K562 (cell line): ENCODE measurements around the gene SPIB. TPM values are rescaled to one million over a fixed set of nuclear protein-coding genes. Genes with fewer than 3 reads are reported as not detected.

Source experiments
- ATAC-seq: fragments of 200-7000 bp; cut with Tn5 transposase; 3 replicates; pipeline ENCODE4 v1.9.1; 2020; ENCODE audit warnings: moderate library complexity
- BruUV-seq: library from RNA; stranded (reverse); fragments of 400-500 nt; replicated peaks from 2 replicates; lab custom pipeline; 2021; lab: Mats Ljungman, UMichigan
- CTCF ChIA-PET: fragments of 300-600 bp; formaldehyde crosslinking; extraction: SDS; loops from one replicate; lab custom pipeline; 2021; ENCODE audit warnings: low intra/inter-chr PET ratio; lab: Yijun Ruan, JAX
- POLR2A ChIA-PET: fragments of 300-600, 350-650 bp; sonication (Branson Sonifier 250); formaldehyde crosslinking; extraction: SDS; loops from one replicate; lab custom pipeline; 2021; ENCODE audit warnings: antibody characterized with exemption, inconsistent platforms; lab: Yijun Ruan, JAX
- DNase-seq, 4 experiments: peaks; one replicate each; pipeline versions ENCODE4 v3.0.0 to v3.0.0-alpha.2; 2011 to 2018; ENCODE audit warnings: low spot score in 3 of 4, mixed read lengths in 3 of 4; ENCODE audit errors: extremely low read depth in 1 of 4
- FAIRE-seq: peaks from 2 replicates; lab custom pipeline; 2011; peaks lifted over from hg19 to GRCh38; lab: Jason Lieb, UNC
- H2AFZ ChIP-seq: 2 replicates; pipeline ENCODE4 v1.6.0; 2011; ENCODE audit warnings: low read depth, low read length, control low read depth, inconsistent platforms
- H3K27ac ChIP-seq: fragments of 200-600 bp; 3 replicates; pipeline ENCODE4 v1.8.0; 2011; ENCODE audit warnings: low read depth, mild to moderate bottlenecking, control low read depth, inconsistent platforms, low read length, moderate library complexity, mixed read lengths; ENCODE audit errors: extremely low read depth
- H3K27me3 ChIP-seq, 2 experiments: fragments of 300-600 bp in 1 of 2; 2 replicates in 1 of 2; 3 replicates in 1 of 2; pipeline versions ENCODE4 v1.6.0 to v1.8.0; 2011; ENCODE audit warnings: inconsistent platforms in 2 of 2, low read length in 2 of 2, mild to moderate bottlenecking in 1 of 2, mixed read lengths in 1 of 2, moderate library complexity in 1 of 2; ENCODE audit not compliant: control insufficient read depth in 2 of 2, insufficient read depth in 2 of 2
- H3K36me3 ChIP-seq: fragments of 300-600 bp; 3 replicates; pipeline ENCODE4 v1.8.0; 2011; ENCODE audit warnings: mild to moderate bottlenecking, low read length, inconsistent platforms; ENCODE audit not compliant: control insufficient read depth, insufficient read depth
- H3K4me1 ChIP-seq, 2 experiments: fragments of 200-600 bp in 1 of 2; replicated peaks in 1 of 2; 2 replicates in 1 of 2; 3 replicates in 1 of 2; pipeline versions ENCODE4 v1.5.1 to v1.8.0; 2011; ENCODE audit warnings: inconsistent platforms in 2 of 2, low read length in 2 of 2, mild to moderate bottlenecking in 1 of 2, mixed read lengths in 1 of 2, moderate library complexity in 1 of 2; ENCODE audit not compliant: control insufficient read depth in 2 of 2, insufficient read depth in 2 of 2
- H3K4me2 ChIP-seq: 2 replicates; pipeline ENCODE4 v1.6.1; 2011; ENCODE audit warnings: low read length, control low read depth, inconsistent platforms, mixed read lengths; ENCODE audit not compliant: insufficient read depth
- H3K4me3 ChIP-seq: fragments of 200-600 bp; sonication (generic), shearing (Covaris generic); 2 replicates; pipeline ENCODE4 v1.5.1; 2016; ENCODE audit warnings: control low read depth, inconsistent platforms
- H3K79me2 ChIP-seq: fragments of 200-600 bp; 3 replicates; pipeline ENCODE4 v1.8.0; 2011; ENCODE audit warnings: low read length, inconsistent platforms; ENCODE audit not compliant: control insufficient read depth, insufficient read depth
- H3K9ac ChIP-seq, 2 experiments: 2 replicates each; pipeline versions ENCODE4 v1.6.0 to v1.6.1; 2011; ENCODE audit warnings: low read depth in 2 of 2, low read length in 2 of 2, control low read depth in 1 of 2, inconsistent platforms in 1 of 2, mild to moderate bottlenecking in 1 of 2, mixed read lengths in 1 of 2; ENCODE audit not compliant: insufficient read depth in 1 of 2
- H3K9me1 ChIP-seq: one replicate; pipeline ENCODE4 v1.6.0; 2011; ENCODE audit warnings: inconsistent platforms, mild to moderate bottlenecking, low read length, moderate library complexity; ENCODE audit not compliant: control insufficient read depth, insufficient read depth
- H3K9me3 ChIP-seq: replicated peaks from 2 replicates; pipeline ENCODE4 v1.5.1; 2011; ENCODE audit warnings: low read depth, low read length, inconsistent platforms; ENCODE audit not compliant: control insufficient read depth, insufficient read depth
- H4K20me1 ChIP-seq: replicated peaks from 2 replicates; pipeline ENCODE4 v1.6.1; 2011; ENCODE audit warnings: low read length, inconsistent platforms, mixed read lengths; ENCODE audit not compliant: control insufficient read depth, insufficient read depth
- CTCFL ChIP-seq: IDR thresholded peaks from 2 replicates; pipeline ENCODE4 v1.6.1; 2011; ENCODE audit warnings: borderline replicate concordance, low read depth, mild to moderate bottlenecking, moderate library complexity, low read length; ENCODE audit not compliant: insufficient read depth, poor library complexity, severe bottlenecking
- JUND ChIP-seq, 2 experiments: IDR thresholded peaks; 2 replicates in 1 of 2; 3 replicates in 1 of 2; pipeline ENCODE4 v1.6.1; 2011; ENCODE audit warnings: borderline replicate concordance in 2 of 2, low read depth in 2 of 2, low read length in 2 of 2, improper control_type of control experiment in 1 of 2, missing biosample characterization in 1 of 2, missing genetic modification characterization in 1 of 2, missing genetic modification reagents in 1 of 2
- NCOA4 ChIP-seq: fragments of 450-650 bp; IDR thresholded peaks from 2 replicates; pipeline ENCODE4 v1.6.1; 2018; ENCODE audit warnings: mild to moderate bottlenecking; ENCODE audit not compliant: partially characterized antibody
- PHF20 ChIP-seq: fragments of 450-650 bp; IDR thresholded peaks from 2 replicates; pipeline ENCODE4 v1.6.1; 2018; ENCODE audit not compliant: partially characterized antibody
- POLR2AphosphoS2 ChIP-seq: IDR thresholded peaks from 2 replicates; pipeline ENCODE4 v1.6.1; 2012; ENCODE audit warnings: low read length, improper control_type of control experiment
- POLR2G ChIP-seq: fragments of 200-400 bp; formaldehyde crosslinking; IDR thresholded peaks from 2 replicates; pipeline ENCODE4 v1.6.1; 2017; ENCODE audit warnings: low read depth, mild to moderate bottlenecking, antibody characterized with exemption, low read length, moderate library complexity
- PRDM10 ChIP-seq: fragments of 450-650 bp; IDR thresholded peaks from 2 replicates; pipeline ENCODE4 v1.6.1; 2018; ENCODE audit not compliant: partially characterized antibody
- ZFP91 ChIP-seq: sonication (generic); formaldehyde crosslinking; IDR thresholded peaks from 2 replicates; pipeline ENCODE4 v1.8.0; 2022; ENCODE audit warnings: mild to moderate bottlenecking, missing genetic modification reagents
- ZNF277 ChIP-seq: fragments of 250-450 bp; sonication (Bioruptor Pico); IDR thresholded peaks from 2 replicates; pipeline ENCODE4 v1.8.0; 2022; ENCODE audit warnings: inconsistent platforms, mild to moderate bottlenecking, moderate library complexity, borderline replicate concordance
- ZNF507 ChIP-seq: conservative IDR thresholded peaks from 2 replicates; pipeline ENCODE4 v1.6.1; 2017; ENCODE audit warnings: missing genetic modification characterization, missing compliant biosample characterization
- WGBS: fragments of 100-300 bp; shearing (Covaris generic); methylation state at CpG from one replicate; pipeline ENCODE4 v1.1.6; 2016; ENCODE audit warnings: low coverage, mixed read lengths; ENCODE audit not compliant: insufficient coverage; ENCODE audit errors: missing lambda C conversion rate; 5-methylcytosine and 5-hydroxymethylcytosine counted together
- in situ Hi-C: fragments of 300-500 bp; cut with MboI; formaldehyde crosslinking; loops from 4 replicates; pipeline ENCODE4 v1.15.0; 2018; ENCODE audit warnings: inconsistent platforms, mixed read lengths
- intact Hi-C: fragments of 100-400 bp; cut with micrococcal nuclease; formaldehyde crosslinking; loops from 2 replicates; pipeline ENCODE4 v1.14.2; 2022
- polyA plus RNA-seq, 8 experiments: library from polyadenylated mRNA; depleted of rRNA in 4 of 8; stranded (reverse) in 5 of 8; unstranded in 3 of 8; fragments of >200 nt; fragmentation: Nextera tagmentation in 2 of 8; fragmentation: Illumina TruSeq in 1 of 8; extraction: Ambion mirVana in 2 of 8; extraction: Trizol in 1 of 8; gene quantifications; 2 replicates each; pipeline versions ENCODE4 v1.2.1 to v1.2.3, GENCODE V29; 2011 to 2014; ENCODE audit warnings: inconsistent platforms in 1 of 8, missing spikeins in 1 of 8
- total RNA-seq, 7 experiments: library from RNA; depleted of rRNA in 6 of 7; stranded (reverse); fragments of >200 nt in 6 of 7; fragmentation: Illumina TruSeq in 2 of 7; extraction: Trizol in 2 of 7; gene quantifications; 2 replicates each; pipeline versions ENCODE4 v1.2.1 to v1.2.3, GENCODE V29; 2011 to 2021; ENCODE audit warnings: low replicate concordance in 1 of 7

The SPIB gene
- total and polyA plus RNA-seq, 9 of the 15 experiments (the other 6 are each of a cell fraction or from before 2014, with no cell fraction given) = 0.06 to 1.0 (median 0.43) TPM; not detected in 1

DNA sequence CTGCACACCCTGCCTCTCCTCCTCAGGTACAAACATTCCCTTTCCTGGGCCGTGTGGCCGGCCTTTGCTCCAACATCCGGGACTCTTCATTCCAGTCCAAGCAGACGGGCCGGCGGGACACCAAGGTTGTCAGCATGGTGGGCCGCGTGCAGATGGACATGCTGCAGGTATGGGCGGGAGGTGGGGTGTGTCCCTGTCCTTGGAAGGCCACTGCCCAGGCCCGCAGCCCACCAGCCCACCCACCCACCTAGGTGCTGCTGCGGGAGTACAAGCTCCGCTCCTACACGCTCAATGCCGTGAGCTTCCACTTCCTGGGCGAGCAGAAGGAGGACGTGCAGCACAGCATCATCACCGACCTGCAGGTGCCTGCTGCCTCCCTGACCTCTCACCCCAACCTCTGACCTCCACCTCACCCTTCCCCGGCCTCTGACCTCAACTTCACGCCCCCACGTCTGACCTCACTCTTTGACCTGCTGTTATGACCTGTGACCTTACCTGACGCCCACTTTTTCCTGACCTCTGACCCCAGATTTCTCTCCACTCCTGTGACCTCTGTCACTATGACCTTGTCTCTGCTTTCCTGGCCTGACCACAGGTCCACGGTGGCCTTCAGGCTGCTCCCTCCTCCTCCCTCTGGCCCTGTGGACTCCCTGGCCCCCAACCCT lies 12.4 kb upstream of the SPIB start (continued):
- TF ChIP-seq ZNF277 (CRISPR knock-in tag) = no peak
- TF ChIP-seq PRDM10 = no peak
- TF ChIP-seq, all 486 proteins: peak for 7

GRCh38 chr19:50406829-50407228 lies 11.9 kb upstream of the SPIB start:
- Histone ChIP-seq H4K20me1 (no peaks in the 10 kb centered on the region), H3K4me2 (no peak overlapping the region), H3K9me3 (no peaks in the 10 kb centered on the region), H3K36me3 (peaks cover 83% of the 10 kb centered on the region; the same call in 2 of the 3 replicates), H3K27ac (no peak overlapping the region), H3K4me3 (no peak overlapping the region), H3K27me3 (no peaks in the 10 kb centered on the region), H3K9me1 (no peaks in the 10 kb centered on the region), H3K4me1 (peaks cover 0 to 16% of the 10 kb centered on the region in 2 experiments; a peak in 1 of 5 replicates), H3K79me2 (no peaks in the 10 kb centered on the region), H2AFZ (no peak overlapping the region), H3K9ac (no peak overlapping the region; a peak in 1 of 4 replicates)
- CTCF ChIA-PET = no interaction called here
- DNase-seq (no peak), ATAC-seq (no peak), FAIRE-seq (no peak)
- in situ Hi-C loops = no loop called here
- BruUV-seq = no TSS peak
- intact Hi-C loops = no loop called here
- POLR2A ChIA-PET = no interaction called here
- WGBS = 96% methylated on average over 9 of the region's 19 CpGs
- no peak for TF ChIP-seq ZFP91 (CRISPR knock-in tag)
- no peak for TF ChIP-seq POLR2AphosphoS2
- no peak for TF ChIP-seq CTCFL
- no peak for TF ChIP-seq ZNF507 (tag)
- TF ChIP-seq PHF20 = no peak
- TF ChIP-seq NCOA4 = no peak
- TF ChIP-seq JUND (IDR thresholded peaks at IDR 0.05; ENCODE audit: borderline replicate concordance, low read depth, low read length) = no peak
- TF ChIP-seq JUND (tag; IDR thresholded peaks at IDR 0.05; ENCODE audit: borderline replicate concordance, low read depth, low read length) = no peak
- TF ChIP-seq POLR2G = peak; percentile 47
